COLO829 (cell line): ENCODE measurements around the gene ZFAND6.
"Not testable (repeated sequence)": the region's sequence is repeated elsewhere in the genome, so short reads cannot be mapped to it uniquely, and the experiment has no call there.

ENCODE experiments used
- DNase-seq: peaks from one replicate; pipeline ENCODE4 v3.0.0; 2012; ENCODE audit warnings: low spot score

Gene ZFAND6

GRCh38 chr15:80058851-80059785, at the start of gene ZFAND6:
ZFAND6 (plus strand) TSS chr15:80059676; CDS start chr15:80120345, 60,669 bp downstream.
- peak; percentile 82 for DNase-seq

DNA sequence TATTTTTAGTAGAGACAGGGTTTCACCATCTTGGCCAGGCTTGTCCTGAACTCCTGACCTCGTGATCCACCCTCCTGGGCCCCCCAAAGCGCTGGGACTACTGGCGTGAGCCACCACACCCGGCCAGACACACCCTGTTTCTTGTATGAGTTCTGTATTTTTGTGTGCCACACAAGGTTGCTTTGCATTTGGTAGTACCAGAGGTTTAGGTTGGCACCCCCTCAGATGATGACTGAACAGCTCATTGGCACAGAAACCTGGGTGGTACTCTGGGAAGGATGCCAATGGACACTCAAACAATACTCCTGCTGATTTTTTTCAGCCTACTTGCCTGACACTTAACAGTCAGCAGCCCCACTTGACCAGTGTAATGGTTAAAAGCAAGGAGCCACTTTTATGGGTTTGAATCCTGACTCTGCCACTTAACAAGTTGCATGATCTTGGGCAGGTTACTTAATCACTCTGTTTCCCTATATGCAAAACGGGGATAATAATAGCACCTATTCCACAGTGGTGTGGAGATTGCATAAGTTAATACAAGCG, 49.3 kb upstream of the ZFAND6 start:
- DNase-seq, result no peak

GRCh38 chr15:80011041-80011523, 48.4 kb upstream of the ZFAND6 start:
- peak; percentile 53 for DNase-seq

GRCh38 chr15:80011596-80011995, 47.9 kb upstream of the ZFAND6 start:
- no peak for DNase-seq

GRCh38 chr15:80012060-80012726, 47.3 kb upstream of the ZFAND6 start:
- no peak for DNase-seq

GRCh38 chr15:80014186-80014585, 45.3 kb upstream of the ZFAND6 start:
- DNase-seq, result not testable (repeated sequence)

DNA sequence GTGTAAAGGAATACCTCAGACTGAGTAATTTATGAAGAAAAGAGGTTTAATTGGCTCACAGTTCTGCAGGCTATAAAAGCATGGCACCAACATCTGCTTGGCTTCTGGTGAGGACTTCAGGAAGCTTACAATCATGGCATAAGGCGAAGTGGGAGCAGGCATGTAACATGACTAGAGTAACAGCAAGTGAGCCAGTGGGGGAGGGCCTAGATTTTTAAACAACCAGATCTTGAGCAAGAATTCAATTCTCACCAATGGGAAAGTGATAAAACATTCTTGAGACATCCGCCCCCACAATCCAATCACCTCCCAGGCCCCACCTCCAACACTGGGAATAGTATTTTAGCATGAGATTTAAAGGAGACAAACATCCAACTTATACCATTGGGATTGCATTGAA, 44.3 kb upstream of the ZFAND6 start:
- DNase-seq, result no peak

GRCh38 chr15:80016506-80016905, 43.0 kb upstream of the ZFAND6 start:
- DNase-seq, result not testable (repeated sequence)

- not testable (repeated sequence) for DNase-seq
Measured at GRCh38 chr15:80017139-80017538, 42.3 kb upstream of the ZFAND6 start.

- DNase-seq, result no peak
Measured at GRCh38 chr15:80019168-80019745, 40.2 kb upstream of the ZFAND6 start.

DNA sequence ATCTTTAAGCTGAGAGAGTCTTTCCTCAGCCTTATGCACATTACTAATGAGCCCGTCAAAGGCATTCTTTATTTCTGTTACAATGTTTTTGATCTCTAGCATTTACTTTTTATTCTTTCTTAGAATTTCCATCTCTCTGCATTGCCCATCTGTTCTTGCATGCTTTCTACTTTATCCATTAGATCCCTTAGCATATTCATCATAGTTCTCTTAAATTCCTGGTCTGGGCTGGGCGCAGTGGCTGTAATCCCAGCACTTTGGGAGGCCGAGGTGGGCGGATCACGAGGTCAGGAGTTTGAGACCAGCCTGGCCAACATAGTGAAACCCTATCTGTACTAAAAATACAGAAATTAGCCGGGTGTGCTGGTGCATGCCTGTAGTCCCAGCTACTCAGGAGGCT, 39.3 kb upstream of the ZFAND6 start:
- not testable (repeated sequence) for DNase-seq

DNA sequence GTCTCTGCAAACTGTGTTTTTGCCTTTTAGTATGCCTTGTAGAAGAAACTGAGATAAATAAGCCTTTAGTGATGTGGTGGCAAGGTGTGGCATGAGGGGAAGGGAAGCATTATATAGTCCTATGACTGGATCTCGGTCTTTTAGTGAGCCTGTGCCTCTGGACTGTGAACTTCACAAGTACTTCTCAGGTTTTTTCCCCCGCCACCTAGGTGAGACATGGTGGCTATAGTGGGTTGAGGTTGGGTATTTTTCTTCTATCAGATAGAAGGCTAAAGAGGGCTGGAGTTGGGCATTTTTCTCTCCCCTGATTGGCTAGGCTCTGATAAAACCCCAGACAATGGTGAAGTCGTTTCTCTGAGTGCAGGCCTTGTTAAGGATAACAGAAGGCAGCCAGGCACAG, 38.7 kb upstream of the ZFAND6 start:
- no peak for DNase-seq

- peak; percentile 68 for DNase-seq
Measured at GRCh38 chr15:80026310-80026709, 33.2 kb upstream of the ZFAND6 start.

- DNase-seq, result no peak
Measured at GRCh38 chr15:80026754-80027153, 32.7 kb upstream of the ZFAND6 start.

GRCh38 chr15:80028937-80029336, 30.5 kb upstream of the ZFAND6 start:
- no peak for DNase-seq

DNA sequence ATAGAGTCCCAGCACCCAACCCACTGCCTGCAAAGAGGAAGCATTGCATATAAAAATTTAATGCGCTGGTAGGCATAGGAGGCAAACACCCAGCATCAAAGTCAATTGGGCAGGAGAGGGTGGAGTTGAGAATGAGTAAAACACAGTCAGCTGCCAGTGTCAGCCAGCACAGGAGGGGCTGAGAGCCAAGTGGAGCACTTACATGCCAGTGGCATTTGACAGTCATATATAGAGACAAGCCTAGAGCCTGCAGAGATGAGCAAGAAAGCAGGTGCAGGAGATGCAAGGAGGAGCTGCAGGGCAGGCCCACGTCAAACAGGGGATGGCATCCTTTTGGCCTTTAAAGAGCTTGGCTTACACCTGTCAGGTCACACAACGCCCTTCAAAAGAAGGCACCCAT, 27.6 kb upstream of the ZFAND6 start:
- DNase-seq, result no peak

- no peak for DNase-seq
Measured at GRCh38 chr15:80034629-80035028, 24.8 kb upstream of the ZFAND6 start.

DNA sequence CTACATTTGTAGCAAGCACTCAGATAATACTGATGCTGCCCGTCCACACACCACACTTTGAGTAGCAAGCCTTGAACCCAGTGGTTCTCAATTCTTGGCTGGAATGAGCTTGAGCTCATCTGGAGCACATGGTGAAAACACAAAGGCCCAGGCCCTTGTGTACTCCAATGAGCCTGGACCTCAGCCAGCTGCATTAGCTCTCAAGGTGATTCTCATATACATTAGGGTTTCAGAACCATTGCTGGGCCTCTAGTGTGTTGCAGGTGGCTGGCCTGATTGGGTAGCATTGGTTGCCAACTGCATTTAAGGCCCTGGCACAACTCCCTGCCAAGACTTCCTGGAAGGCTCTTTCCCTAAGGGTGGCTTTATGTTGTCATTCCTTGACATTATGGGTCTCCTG, 23.4 kb upstream of the ZFAND6 start:
- DNase-seq, result no peak

- DNase-seq, result no peak
Measured at GRCh38 chr15:80041494-80042253, 17.8 kb upstream of the ZFAND6 start.

GRCh38 chr15:80042568-80042967, 16.9 kb upstream of the ZFAND6 start:
- no peak for DNase-seq

GRCh38 chr15:80045219-80045618, 14.3 kb upstream of the ZFAND6 start:
- not testable (repeated sequence) for DNase-seq

GRCh38 chr15:80049046-80049445, 10.4 kb upstream of the ZFAND6 start:
- DNase-seq, result no peak
